Adrenal gland (tissue), 5 donors: Measurements from ENCODE around the gene RND2.

Source experiments
- POLR2A ChIP-seq, 2 donors: fragments of 450-650 bp; IDR thresholded peaks; one replicate each; pipeline ENCODE4 v1.6.1; 2017; ENCODE audit warnings: antibody characterized with exemption in 2 of 2, mild to moderate bottlenecking in 2 of 2, moderate library complexity in 1 of 2
- TF ChIP-seq, protein P1 (sequence below), 6 experiments: fragments of 450-650 bp in 4 of 6; fragments of 200-600 bp in 2 of 6; sonication (generic) in 1 of 6; IDR thresholded peaks; 1 replicate in 5 of 6; 2 replicates in 1 of 6; pipeline versions ENCODE4 v1.5.1 to v1.8.0; 2016 to 2021; ENCODE audit warnings: antibody characterized with exemption in 6 of 6, mild to moderate bottlenecking in 2 of 6, moderate library complexity in 1 of 6
- donor health status: DM: no; HTN: no; CAD: no.

DNA sequence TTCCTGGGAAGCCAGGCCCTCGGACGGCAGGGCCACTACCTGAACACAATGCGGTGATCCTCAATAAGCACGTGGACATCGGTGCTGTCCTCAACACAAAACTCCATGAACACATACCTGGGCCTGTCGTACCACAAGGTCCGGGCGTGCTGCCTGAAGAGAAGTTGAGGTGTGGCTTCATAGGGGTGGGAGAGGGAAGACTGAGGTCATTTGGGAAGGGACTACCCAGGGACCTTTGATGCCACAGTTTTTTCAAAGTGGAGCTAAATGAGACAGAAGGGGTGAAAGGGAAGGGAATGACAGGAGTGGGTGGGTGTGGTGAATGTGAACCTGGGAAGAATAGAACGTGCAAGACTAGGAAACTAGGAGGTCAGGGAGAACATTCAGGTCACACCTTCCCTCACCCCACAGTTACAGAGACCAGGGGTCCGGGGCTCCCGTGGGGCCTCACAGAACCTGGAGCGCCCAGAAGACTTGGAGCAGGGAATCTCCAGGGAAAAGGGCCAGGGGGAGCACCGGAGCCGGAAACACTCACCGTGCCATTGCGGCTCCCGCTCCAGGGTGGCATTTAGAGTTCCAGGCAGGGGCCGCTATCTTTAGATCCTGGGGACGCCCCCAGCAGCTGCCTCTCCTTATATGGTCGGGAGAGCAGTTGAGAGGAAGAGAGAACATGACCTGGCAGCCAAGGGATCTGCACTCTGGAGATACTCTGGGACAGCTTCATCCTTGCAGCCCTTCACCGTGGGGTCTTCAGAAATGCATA is 45.3 kb upstream of the RND2 start, which contains the start of gene PTGES3L:
- TF ChIP-seq, protein P1, sequence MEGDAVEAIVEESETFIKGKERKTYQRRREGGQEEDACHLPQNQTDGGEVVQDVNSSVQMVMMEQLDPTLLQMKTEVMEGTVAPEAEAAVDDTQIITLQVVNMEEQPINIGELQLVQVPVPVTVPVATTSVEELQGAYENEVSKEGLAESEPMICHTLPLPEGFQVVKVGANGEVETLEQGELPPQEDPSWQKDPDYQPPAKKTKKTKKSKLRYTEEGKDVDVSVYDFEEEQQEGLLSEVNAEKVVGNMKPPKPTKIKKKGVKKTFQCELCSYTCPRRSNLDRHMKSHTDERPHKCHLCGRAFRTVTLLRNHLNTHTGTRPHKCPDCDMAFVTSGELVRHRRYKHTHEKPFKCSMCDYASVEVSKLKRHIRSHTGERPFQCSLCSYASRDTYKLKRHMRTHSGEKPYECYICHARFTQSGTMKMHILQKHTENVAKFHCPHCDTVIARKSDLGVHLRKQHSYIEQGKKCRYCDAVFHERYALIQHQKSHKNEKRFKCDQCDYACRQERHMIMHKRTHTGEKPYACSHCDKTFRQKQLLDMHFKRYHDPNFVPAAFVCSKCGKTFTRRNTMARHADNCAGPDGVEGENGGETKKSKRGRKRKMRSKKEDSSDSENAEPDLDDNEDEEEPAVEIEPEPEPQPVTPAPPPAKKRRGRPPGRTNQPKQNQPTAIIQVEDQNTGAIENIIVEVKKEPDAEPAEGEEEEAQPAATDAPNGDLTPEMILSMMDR (IDR thresholded peaks at IDR 0.05) = no peak
- TF ChIP-seq POLR2A (IDR thresholded peaks at IDR 0.05) = no peak
